GM18907 (cell line): ENCODE measurements around the gene IL6ST.
"Not testable (repeated sequence)": the region's sequence is repeated elsewhere in the genome, so short reads cannot be mapped to it uniquely, and the experiment has no call there.

Experiments used
- ATAC-seq: cut with Tn5 transposase; IDR thresholded peaks from one replicate; pipeline ENCODE4 v1.9.1; 2021; ENCODE audit warnings: mild to moderate bottlenecking, moderate library complexity; ENCODE audit not compliant: unreplicated experiment

The IL6ST gene

GRCh38 chr5:55994495-55994997 lies at the start of gene IL6ST:
Gene IL6ST, minus strand, starts transcription at chr5:55994963. Its CDS starts 18,685 bp downstream, at chr5:55976278.
- peak; percentile 59 for ATAC-seq

GRCh38 chr5:56039985-56040384 lies 45.2 kb upstream of the IL6ST start:
- ATAC-seq, result no peak

DNA sequence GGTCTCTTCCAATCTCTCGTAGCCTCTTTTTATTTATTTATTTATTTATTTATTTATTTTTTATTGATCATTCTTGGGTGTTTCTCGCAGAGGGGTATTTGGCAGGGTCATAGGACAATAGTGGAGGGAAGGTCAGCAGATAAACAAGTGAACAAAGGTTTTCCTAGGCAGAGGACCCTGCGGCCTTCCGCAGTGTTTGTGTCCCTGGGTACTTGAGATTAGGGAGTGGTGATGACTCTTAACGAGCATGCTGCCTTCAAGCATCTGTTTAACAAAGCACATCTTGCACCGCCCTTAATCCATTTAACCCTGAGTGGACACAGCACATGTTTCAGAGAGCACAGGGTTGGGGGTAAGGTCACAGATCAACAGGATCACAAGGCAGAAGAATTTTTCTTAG lies 43.4 kb upstream of the IL6ST start:
- ATAC-seq, result not testable (repeated sequence)

DNA sequence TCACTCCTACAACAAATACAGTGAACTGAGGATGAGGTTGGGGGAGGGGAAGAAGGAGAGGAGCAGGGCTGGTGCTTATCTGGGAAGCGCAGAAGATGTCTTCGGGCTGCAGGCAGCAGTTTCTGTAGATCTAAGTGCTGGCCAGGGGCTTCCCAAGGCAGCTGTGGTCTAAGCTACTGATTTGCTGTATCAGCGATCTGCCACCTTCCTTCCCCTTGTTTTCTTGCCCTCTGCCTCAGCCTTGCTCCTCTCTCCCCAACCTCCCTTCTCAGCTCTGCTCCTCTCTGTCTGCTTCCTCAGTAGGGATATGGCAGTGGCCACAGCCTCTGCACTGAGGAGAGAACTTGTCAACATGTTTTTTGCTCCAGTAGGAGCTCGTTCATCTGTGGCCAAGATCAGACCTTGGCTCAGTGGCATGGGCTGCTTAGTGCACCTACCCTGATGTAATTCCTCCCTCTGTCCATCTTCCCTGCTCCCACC lies 42.8 kb upstream of the IL6ST start:
- no peak for ATAC-seq

DNA sequence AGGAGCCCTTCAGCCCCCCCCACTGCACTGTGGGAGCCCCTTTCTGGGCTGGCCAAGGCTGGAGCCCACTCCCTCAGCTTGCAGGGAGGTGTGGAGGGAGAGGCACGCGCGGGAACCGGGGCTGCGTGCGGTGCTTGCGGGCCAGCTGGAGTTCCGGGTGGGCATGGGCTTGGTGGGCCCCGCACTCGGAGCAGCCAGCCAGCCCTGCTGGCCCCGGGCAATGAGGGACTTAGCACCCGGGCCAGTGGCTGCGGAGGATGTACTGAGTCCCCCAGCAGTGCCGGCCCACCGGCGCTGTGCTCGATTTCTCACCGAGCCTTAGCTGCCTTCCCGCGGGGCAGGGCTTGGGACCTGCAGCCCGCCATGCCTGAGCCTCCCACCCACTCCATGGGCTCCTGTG lies 40.6 kb upstream of the IL6ST start:
- not testable (repeated sequence) for ATAC-seq

DNA sequence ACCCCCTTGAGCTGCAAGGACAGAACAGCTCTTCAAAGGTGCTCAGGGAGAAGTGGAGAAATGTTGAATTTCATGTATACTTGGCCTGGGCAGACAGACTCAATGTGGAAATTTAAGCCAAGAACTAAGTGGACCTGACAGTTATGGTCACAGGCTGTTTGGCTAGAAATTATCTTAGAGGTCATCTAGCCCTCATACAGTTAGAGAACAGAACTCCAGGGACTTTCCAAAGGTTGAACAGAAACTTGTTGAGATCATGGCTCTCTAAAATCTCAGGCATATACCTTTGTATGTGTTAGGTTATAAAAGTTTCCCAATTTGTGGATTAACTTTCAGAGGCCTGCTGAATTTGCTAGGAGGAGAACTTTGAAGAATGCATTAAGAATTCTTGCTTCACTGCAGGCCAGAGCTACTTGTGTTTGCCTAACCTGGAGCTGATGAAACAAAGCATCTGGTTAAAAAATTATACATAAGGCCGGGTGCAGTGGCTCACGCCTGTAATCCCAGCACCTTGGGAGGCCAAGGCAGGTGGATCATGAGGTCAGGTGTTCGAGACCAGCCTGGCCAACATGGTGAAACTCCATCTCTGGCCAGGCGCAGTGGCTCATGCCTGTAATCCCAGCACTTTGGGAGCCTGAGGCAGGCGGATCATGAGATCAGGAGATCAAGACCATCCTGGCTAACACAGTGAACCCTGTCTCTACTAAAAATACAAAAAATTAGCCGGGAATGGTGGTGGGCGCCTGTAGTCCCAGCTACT lies 35.3 kb upstream of the IL6ST start:
- ATAC-seq, result peak; percentile 34

GRCh38 chr5:56029457-56029856 lies 34.7 kb upstream of the IL6ST start:
- no peak for ATAC-seq

GRCh38 chr5:56028708-56029107 lies 33.9 kb upstream of the IL6ST start:
- ATAC-seq, result no peak

GRCh38 chr5:56026863-56027300 lies 32.1 kb upstream of the IL6ST start:
- ATAC-seq, result peak; percentile 83

- ATAC-seq, result no peak
Observed at GRCh38 chr5:56025151-56025885, 30.6 kb upstream of the IL6ST start.

DNA sequence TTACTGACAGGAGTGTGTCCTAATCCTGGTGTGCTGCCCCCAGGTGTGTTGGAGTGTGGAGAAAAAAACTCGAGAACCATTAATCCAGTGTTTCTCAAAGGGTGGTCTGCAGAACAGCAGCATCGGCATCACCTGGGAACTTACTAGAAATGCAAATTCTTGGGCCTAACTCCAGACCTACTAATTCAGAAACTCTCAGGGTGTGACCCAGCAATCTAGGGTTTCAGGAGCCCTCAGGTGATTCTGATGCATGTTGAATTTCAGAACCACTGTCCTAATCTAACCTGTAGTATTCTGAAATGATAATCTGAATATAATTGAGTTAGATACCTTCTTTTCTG lies 30.0 kb upstream of the IL6ST start:
- ATAC-seq, result no peak

- no peak for ATAC-seq
Observed at GRCh38 chr5:56023296-56023695, 28.5 kb upstream of the IL6ST start.

GRCh38 chr5:56019306-56020272 lies 24.8 kb upstream of the IL6ST start:
- ATAC-seq, result no peak

DNA sequence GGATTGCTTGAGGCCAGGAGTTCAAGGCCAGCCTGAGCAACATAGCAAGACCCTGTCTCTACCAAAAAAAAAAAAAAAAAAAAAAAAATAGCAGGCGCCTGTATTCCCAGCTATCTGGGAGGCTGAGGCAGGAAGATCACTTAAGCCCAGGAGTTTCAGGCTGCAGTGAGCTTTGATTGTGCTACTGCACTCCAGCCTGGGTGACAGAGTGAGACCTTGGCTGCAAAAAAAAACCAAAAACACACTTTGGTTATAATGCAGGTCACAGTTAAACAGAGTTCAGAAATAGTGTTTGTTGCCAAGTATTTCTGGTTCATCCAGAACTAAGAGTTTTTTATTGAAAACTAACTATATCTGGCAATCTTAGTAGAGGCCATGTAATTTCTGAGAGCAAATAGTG lies 24.1 kb upstream of the IL6ST start:
- ATAC-seq, result no peak

GRCh38 chr5:56014701-56015100 lies 19.9 kb upstream of the IL6ST start:
- ATAC-seq, result not testable (repeated sequence)

DNA sequence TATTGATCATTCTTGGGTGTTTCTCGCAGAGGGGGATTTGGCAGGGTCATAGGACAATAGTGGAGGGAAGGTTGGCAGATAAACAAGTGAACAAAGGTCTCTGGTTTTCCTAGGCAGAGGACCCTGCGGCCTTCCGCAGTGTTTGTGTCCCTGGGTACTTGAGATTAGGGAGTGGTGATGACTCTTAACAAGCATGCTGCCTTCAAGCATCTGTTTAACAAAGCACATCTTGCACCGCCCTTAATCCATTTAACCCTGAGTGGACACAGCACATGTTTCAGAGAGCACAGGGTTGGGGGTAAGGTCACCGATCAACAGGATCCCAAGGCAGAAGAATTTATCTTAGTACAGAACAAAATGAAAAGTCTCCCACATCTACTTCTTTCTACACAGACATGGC lies 19.2 kb upstream of the IL6ST start:
- ATAC-seq, result not testable (repeated sequence)

DNA sequence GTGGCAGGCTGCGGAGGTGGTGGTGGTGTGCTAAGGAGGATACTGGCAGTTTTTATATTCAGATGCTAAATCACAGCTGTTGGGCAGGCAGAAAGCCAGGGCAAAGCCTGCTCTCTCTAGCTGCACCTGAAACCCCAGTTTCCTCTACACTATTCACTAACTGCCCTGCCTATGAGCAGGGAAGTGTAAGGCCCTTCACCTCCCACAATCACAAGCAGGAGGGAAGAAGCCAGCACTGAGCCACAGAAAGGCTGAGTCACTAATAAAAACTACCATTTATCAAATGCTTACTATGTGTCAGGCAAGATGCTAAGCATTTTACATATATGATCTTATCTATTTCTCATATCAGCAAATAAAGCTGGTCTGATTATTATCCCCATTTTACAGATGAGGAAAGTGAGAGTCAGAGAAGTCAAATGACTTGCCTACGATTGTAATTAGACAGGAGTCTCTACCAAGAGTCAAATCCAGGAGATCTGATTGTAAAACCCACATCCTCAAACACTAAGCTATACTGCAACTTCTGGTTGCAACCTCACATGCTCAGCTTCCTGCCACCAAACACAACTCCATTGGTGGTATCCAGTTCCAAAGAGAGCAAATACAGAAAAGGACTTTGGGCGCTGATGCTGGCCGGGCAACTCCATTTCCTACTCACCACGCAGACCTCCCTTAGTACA lies 17.7 kb upstream of the IL6ST start:
- peak; percentile 86 for ATAC-seq

DNA sequence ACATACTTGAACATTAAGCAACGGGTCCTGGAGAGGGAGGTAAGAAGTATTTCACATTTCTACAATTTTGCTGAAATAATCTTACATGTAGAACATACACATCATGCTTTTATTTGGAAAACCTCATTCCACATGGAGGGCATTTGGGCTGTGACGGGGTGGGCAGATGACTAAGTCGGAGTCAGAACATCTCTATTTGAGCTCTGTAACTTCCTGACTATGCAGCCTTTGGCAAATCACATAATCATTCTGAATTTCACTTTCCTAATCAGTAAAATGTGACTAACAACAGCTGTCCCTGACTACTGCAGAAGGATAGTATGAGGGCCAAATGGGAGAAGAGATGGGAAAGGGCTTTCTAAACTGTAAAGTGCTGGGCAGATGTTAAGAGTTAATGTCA lies 17.1 kb upstream of the IL6ST start:
- peak; percentile 36 for ATAC-seq

DNA sequence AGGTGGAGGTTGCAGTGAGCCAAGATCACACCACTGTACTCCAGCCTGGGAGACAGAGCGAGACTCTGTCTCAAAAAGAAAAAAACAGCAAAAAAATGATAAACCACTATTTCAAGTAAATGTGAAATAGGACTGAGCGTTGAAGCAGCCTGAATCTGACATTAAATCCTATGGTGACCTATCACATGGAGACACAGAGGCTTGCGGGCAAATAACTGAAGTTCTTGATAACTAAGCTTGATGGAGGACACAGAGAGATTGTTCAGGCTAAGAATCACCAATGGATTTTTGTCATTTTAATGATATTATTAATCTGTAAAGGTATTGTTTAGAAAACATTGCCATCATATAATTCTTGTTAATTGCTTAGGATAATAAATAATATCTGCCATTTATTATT lies 15.7 kb upstream of the IL6ST start:
- no peak for ATAC-seq

- ATAC-seq, result no peak
Observed at GRCh38 chr5:56006600-56006999, 11.8 kb upstream of the IL6ST start.
